HG03108 (cell line): ENCODE data around the gene CABLES1.
"Not testable (repeated sequence)": the region's sequence is repeated elsewhere in the genome, so short reads cannot be mapped to it uniquely, and the experiment has no call there.

ENCODE experiments used
- ATAC-seq: cut with Tn5 transposase; IDR thresholded peaks from one replicate; pipeline ENCODE4 v1.9.1; 2021; ENCODE audit warnings: moderate library complexity; ENCODE audit not compliant: unreplicated experiment

The CABLES1 gene

DNA sequence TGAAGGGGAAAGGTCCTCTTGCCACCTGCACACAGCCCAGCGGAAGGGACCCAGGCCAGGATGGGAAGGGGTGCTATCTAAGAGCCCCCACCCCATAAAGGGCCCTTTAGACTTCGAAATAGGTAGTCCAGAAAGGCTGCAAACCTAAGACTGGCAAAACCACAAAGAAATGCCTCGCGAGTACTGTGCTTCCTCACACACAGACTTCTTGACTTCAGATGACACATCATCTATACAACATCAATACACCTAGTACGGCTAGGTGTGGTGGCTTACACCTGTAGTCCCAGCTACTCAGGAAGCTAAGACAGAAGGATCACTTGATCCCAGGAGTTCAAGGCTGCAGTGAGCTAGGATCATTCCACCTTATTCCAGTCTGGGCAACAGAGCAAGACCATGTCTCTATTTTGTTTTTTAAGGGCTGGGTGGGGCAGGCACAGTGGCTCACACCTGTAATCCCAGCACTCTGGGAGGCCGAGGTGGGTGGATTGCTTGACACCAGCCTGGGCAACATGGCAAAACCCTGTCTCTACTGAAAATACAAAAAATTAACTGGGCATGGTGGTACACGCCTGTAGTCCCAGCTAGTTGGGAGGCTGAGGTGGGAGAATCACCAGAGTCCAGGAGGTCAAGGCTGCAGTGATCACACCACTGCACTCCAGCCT lies 125.8 kb downstream of the CABLES1 start:
- no peak for ATAC-seq

DNA sequence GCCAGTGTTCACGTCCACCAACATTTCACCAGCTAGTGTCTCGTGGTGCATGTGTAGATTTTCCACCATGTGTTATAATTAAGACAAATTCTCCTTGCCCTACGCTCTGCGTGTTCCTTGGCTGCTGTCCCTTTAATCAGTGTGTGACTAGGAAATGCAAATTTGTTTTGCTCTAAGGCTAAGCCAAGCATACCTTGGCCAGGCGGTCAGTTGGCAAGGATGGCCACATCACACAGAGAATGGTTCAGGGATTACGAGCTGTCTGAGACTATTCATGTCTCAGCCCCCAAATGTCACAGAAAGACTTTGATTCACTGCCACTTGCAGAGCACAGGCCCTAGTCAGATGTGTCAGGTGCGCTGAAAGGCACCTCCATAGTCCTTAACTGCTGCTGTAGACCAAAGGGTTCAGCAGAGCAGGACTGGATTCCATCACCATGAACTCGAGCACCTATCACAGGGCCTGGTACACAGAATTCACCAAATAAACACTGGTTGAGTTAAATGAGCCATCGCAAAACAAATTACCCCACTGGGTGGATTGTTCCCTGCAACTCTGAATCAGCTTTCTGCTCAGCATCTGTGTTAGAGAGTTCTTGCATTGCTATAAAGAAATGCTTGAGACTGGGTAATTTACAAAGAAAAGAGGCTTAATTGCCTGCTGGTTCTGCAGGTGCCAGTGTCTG lies 128.4 kb downstream of the CABLES1 start:
- no peak for ATAC-seq

DNA sequence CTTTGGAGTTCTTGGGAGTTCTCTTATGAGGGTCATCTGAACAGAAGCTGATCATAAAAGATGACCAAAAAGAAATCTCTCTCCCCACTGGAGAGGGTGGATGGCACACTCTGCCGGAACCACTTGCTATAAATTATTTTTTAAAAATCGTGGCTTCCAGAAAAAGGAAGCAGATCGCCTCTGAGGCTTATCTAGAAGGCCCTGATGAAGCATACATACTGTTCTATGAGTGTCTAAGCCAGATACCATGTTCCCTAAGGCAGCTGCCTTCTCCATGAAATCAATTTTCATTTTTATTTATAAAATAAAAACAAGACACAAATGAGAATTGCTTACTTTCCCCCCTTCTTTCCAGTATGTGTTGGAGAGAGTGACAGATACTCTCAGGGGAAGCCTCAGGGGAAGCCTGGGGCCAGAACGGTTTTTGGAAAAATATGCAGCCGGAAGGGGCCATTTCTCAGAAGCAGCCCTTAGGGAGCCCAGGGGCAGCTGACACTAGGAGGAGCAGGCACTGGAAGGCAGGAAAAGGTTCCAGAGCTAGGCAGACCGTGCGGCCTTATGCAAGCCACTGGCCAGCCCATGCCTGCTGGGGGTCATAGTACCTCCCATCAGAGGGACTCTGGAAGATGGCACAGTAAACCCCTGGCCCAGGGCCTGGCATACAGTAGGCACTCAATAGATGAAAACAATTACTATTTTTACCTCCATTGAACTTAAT lies 130.6 kb downstream of the CABLES1 start:
- ATAC-seq: no peak

DNA sequence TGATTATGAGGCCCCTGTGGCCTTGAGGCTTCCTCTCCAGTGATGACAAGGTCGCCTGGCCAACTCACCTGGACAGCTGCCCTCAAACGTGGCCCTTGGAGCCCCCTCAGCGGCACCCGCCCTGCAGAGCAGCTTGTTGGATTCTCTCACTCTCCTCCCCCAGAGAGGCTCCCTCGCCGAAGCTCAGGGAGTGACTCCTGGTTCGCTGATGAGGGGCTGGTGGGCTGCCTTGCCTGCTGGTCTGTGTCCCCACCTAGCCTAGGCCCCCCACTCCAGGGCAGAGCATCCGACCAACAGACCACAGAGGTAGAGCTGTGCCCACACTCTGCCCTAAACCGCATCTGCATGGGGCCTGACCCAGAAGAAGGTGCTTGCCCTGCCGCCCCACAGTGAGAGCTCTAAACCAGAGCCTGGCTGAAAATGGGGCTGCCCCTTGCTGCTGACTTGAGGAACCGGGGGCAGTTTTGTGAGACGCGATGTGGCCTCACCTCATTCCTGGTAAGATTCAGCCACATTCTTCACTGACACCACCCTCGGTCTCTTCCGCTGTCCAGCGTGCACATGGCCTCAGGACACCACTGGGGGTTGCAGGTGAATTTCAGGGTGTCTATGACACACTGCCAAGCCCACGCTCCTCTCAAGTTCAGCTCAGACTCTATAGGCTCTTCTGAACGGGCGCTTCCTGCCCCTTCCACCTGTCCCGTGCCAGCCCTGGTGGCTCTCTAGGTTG lies 131.6 kb downstream of the CABLES1 start:
- peak; percentile 62 for ATAC-seq

DNA sequence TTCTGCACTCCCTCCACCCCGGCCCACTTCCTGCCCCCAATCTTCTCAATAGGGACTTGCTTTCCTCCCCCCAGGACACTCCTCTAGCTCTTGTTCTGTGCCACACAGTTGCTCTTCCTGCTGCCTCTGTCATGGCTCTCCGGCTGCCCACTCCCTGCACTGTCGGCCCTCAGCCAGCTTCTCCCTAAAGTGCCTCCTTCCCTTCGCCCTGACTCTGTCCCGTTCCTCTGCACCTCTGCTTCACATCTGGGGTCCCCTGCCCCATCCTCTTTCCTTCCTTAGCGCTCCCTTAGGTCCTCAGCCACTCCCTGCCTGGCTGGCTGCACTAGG lies 132.1 kb downstream of the CABLES1 start:
- ATAC-seq: no peak

DNA sequence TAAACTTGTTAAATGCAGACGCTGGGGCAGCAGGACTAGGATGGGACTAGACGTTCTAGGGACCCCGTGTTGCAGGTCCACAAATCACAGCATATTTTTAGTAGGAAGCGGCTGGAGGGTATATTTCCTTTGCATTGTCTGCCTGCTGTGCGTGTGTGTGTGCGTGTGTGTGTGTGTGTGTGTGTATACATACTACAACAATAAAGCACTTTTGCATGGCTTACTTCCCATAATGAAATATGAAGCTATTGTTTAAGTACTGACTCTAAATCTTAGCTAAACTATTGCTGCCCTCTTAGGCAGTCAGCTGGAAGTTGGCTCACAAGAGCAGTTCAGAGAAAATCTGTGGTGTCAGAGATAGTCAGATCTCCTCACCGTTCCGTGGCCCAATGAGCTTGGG lies 133.4 kb downstream of the CABLES1 start:
- ATAC-seq: no peak

DNA sequence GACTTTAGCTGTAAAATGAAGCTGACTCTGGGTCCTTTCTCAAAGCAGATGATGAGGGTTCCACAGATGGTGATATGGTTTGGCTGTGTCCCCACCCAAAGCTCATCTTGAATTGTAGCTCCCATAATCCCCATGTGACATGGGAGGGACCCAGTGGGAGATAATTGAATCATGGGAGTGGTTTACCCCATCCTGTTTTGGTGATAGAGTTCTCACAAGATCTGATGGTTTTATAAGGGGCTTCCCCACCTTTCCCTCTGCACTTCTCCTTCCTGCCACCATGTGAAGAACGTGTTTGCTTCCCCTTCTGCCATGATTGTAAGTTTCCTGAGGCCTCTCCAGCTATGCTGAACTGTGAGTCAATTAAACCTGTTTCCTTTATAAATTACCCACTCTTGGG lies 133.8 kb downstream of the CABLES1 start:
- not testable (repeated sequence) for ATAC-seq

DNA sequence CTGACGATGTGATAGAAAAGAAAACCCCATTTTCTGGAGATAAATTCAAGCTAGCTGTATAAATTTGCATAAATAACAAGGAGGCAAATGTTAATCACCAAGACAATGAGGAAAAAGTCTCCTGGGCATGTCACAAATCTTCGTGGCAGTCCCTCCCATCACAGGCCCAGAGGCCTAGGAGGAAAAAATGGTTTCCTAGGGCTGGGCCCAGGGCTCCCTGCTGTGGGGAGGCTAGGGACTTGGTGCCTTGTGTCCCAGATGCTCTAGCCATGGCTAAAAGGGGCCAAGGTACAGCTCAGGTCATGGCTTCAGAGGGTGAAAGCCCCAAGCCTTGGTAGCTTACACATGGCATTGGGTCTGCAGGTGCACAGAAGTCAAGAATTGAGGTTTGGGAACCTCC lies 134.6 kb downstream of the CABLES1 start:
- no peak for ATAC-seq

DNA sequence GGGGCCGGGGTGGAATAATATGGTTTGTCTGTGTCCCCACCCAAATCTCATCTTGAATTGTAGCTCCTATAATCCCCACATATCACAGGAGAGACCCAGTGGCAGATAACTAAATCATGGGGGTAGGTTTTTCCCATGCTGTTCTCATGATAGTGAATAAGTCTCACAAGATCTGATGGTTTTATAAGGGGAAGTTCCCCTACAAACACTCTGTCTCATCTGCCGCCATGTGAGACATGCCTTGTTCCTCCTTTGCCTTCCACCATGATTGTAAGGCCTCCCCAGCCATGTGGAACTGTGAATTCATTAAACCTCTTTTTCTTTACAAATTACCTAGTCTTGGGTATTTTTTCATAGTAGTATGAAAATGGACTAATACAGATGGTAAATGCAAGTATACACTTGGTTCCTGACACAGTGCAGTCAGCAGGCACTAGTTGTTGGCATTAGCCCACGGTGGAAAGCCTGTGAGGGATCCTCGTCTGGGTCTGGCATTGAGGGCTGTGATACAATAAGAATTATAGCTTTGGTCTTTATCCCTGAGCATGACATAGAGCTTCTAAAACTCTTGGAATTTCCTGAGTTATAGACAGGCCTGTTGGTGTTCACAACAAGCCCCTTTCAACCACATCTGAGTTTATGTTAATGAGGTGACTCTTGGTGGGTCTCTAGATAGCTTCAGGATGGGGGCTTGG lies 135.8 kb downstream of the CABLES1 start:
- no peak for ATAC-seq

DNA sequence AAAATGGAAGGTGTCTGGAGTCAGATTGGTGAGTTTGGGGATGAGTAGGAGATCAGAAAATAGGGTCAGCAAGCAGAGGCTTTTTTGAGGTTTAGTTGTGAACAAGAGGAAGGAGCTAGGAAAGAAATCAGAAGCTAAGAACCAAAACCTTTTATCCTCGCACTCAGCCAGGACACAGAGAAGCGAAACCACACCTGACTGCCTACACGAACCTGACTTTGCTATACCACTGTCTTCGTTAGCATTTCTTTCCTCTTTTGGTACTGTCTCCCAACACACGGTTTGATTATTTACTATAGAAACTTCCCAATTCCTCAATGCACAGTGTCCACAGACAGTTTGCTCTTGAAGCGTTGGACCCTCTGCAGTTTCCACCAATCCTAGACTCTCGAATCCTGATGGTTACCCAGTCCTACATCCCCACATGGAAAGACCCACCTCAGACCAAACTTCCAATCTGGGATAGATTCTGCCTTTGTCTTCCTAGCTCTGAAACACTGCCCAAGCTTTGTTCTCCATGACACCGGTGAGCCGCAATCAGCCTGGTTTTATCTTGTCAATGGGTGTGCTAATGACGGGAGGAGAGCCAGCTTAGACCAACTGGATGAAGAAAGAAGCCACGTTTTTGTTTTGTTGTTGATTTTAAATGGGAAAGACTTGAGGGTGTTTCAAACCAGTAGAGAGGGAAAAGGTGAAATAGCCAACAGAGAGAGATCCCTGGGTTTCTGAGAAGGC lies 137.4 kb downstream of the CABLES1 start:
- no peak for ATAC-seq

DNA sequence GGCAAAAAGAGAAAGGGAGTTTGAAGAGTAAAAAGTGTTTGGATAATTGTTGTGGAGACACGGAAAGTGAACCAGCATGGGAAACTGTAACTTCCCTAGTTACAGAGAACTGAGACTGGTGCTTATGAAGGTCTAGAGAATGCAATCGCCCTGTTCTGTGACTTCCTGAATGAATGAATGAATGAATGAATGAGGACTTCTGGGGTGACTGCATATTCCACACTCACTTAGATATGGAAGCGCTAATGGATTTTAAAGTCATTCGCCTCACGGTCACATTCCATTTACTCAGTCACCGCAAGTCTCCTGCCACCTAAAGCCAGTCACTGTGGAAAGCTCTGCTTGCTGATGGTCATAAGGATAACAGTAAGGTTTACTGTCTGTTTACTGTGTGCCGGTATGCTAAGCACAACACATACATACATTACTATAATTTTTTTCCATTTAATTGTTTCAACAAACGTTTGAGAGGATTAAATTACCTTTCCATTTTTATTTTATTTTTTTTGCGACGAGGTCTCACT lies 138.2 kb downstream of the CABLES1 start:
- no peak for ATAC-seq

DNA sequence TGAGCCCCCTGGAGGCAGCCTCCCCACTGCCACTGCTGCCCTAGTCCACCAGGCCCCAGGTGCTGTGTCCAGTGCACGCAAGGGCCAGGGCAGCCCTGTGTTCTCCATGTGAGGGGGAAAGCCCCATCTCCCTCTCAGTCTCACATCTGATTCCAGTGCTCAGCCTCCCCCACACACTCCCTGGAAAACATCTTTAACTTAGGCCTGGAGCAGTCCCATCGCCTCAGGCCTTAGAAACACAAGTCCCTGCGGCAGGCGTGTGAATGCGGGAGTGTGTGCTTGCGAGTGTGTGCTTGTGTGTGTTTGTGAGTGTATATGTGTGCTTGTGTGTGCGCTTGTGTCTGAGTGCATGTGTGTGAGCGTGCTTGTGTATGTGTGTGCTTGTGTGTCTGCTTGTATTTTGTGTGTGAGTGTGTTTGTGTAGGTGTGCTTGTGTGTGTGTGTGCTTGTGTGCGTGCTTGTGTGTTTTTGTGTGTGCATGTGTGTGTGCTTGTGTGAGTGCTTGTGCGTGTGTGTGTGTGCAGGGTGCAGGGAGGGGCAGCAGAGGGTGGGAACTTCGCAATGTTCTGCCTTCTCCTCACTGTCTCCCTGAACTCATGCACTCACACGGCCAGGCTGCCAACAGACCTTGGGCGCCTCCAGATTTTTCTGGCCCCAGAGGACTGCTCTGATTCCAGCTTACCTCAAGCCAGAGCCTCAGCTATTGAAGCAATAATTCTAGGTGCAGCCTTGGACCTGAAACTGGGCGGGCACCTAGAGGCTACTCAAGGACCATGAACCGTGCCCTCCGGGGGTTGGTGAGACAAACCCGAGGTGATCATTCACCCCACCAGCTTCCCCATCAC lies 139.6 kb downstream of the CABLES1 start:
- ATAC-seq: no peak

DNA sequence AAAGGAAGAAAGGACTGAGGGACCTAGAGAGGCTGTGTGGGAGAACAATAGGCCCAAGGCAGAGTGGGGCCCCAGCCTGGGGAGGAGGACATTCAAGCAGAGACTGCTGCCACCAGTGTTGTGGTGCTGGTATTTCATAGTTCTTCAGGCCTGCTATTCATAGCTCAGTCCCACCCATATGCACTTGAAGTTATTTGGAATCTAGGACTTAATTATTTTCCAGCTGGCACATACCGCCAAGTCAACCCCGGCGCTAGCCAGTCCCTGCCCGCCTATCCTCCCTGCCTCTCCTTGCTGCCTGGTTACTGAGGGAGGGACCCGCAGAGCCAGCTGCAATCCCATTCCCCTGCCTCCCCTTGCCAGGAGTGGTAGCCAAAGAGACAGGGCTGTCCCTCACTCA lies 141.2 kb downstream of the CABLES1 start:
- ATAC-seq: no peak

DNA sequence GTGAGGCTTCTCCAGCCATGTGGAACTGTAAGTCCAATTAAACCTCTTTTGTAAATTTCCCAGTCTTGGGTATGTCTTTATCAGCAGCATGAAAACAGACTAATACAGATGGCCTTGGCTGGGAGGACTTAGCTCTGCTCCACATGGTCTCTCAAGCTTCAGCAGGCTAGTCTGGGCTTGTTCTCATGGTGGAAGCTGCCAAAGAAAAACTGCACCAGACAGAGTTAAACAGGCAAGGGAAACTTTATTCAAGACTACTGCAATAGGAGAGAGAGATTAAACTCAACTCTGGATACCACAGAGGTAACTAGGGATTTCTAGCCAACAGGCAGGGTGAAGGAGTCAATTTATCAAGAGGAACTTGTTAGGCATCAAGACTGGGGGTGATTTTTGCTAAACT lies 142.1 kb downstream of the CABLES1 start:
- ATAC-seq: no peak

DNA sequence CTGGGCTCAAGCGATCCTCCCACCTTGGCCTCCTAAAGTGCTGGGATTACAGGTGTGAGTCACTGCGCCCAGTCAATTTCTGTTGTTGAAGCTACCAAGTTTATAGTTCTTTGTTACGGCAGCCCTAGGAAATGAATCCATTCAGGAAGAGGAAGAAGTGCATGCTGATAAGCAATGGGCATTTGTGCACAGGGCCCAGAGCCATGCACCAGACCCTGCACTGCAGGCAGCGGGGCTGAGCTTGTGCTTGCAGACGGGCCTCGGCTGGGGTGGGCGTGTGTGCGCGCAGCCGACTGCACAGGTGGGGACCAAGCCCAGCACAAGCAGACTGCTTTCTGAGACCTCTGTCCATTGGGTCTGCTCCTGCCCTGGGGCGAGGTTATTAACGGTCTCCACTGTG lies 144.6 kb downstream of the CABLES1 start:
- ATAC-seq: no peak

DNA sequence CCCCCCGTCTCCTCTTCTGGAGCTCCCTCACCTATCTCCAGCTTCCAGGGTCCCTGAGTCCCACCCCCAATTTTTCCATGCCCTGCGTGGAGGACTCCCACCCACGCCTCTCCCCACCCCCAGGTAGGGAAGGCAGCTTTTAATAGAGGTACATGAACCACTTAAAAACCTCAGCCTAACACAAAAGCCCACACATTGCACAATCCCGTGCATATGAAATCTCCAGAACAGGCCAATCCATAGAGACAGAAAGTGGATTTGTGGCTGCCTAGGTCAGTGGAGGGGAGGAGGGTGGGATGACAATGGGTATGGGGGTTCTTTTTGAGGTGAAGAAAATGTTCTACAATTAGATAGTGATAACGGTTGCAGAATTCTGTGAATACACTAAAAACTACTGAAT lies 145.6 kb downstream of the CABLES1 start:
- ATAC-seq: no peak

DNA sequence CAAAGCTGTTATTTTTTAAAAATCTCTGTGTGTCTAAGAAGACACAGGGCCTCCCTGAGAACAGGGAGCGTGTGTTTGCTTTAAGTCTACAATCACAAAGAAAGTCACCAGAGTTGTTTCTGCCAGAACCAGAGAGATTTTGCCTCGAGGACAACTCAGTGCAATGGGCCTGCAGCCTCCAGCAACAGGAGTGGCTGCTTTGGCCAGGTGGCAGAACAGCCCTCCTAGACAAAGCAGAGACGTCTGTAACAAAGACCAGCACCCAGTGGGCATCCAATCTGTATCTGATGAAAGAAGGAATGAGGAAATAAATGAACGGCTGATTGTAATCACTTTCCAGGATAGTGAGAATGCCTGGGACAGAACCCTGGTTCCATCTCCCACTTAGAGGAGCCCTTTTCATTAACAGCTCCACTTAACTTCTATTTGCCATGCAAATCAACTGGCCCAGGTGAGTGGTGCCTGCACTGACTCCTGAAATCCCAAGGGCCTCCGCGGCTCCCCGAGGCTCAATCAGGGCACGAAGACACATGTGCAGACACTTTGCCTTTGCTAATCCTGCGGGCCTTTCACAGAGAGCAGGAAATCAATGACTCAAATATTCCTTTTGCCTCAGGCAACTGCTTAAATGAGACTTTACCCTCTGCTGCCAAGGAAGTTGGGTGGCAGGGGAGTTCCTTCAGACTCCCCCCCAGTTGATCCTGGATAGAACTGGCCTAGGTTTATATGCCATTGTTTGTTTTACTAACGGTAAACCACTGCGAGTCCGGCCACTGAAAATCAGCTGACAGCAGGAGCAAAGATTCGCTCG lies 146.5 kb downstream of the CABLES1 start:
- no peak for ATAC-seq

DNA sequence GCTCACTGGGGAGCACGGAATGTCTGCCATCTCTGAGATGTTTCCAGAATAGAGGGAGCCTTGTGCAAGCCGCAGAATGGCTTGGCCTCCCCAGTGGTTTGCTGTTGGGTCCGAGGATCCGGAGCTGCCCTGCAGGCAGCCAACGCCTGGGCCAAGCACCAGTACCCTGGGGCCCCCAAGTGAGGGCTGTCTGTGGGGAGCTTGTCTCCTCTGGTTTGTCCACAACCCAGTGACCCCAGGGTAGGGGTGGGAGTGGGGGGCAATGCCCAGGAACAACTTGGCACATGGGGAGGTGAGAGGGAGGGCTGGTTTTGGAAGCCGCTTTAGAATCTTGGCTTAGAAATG lies 147.1 kb downstream of the CABLES1 start:
- ATAC-seq: no peak
